Measurements from ENCODE around the gene SLC39A11.

The SLC39A11 gene

DNA sequence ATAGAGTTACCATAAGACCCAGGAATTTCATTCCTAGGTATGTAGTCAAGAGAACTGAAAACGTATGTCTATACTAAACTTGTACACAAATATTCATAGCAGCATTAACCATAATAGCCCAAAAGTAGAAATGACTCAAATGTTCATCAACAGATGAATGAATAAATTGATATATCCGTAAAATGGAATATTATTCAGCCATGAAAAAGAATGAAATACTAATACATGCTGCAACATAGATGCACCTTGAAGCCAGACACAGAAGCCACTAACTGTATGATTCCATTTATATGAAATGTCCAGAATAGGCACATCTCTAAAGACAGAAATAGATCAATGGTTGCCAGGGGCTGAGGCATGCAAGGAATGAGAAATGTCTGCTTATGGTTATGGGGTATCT is 484.1 kb downstream of the SLC39A11 start:
- Histone ChIP-seq H3K4me1 (ENCODE audit: low read length) (peaks cover 16% of the 10 kb centered on the region), H3K9me2 (replicated peaks; ENCODE audit: insufficient read depth, low read length) (no peaks in the 10 kb centered on the region), H3K9ac (ENCODE audit: low read length) (no peak overlapping the region), H3K79me2 (ENCODE audit: low read length) (peaks cover 7% of the 10 kb centered on the region; the same call in 1 of the 2 replicates), H4K20me1 (ENCODE audit: insufficient read depth, low read length) (no peaks in the 10 kb centered on the region), H3K27ac (ENCODE audit: low read length) (no peak overlapping the region), H3K9me3 (replicated peaks; ENCODE audit: insufficient read depth, low read length) (no peaks in the 10 kb centered on the region), H3F3A (ENCODE audit: insufficient read depth, low read length) (peaks cover 15% of the 10 kb centered on the region), H3K4me2 (ENCODE audit: low read depth, low read length) (no peak overlapping the region), H3K27me3 (replicated peaks; ENCODE audit: insufficient read depth, low read length) (no peaks in the 10 kb centered on the region), H2AFZ (ENCODE audit: low read length) (no peak overlapping the region), H3K36me3 (replicated peaks; ENCODE audit: insufficient read depth, low read length) (no peaks in the 10 kb centered on the region), H3K4me3 (ENCODE audit: low read length) (no peak overlapping the region)
- DNase-seq = no peak
- TF ChIP-seq EZH2 (optimal IDR thresholded peaks at IDR 0.05; ENCODE audit: low read depth, low read length) (no peak), EZH2phosphoT487 (IDR thresholded peaks at IDR 0.05; ENCODE audit: low read length) (no peak), CTCF (IDR thresholded peaks at IDR 0.05; ENCODE audit: low read length) (no peak)

- TF ChIP-seq EZH2phosphoT487 (IDR thresholded peaks at IDR 0.05; ENCODE audit: low read length) (no peak), EZH2 (optimal IDR thresholded peaks at IDR 0.05; ENCODE audit: low read depth, low read length) (no peak), CTCF (IDR thresholded peaks at IDR 0.05; ENCODE audit: low read length) (no peak)
- H3K4me2 ChIP-seq (ENCODE audit: low read depth, low read length) = no peak overlapping the region
- H3K36me3 ChIP-seq (replicated peaks; ENCODE audit: insufficient read depth, low read length) = no peaks in the 10 kb centered on the region
- no peak for DNase-seq
- peaks cover 26% of the 10 kb centered on the region for H3F3A ChIP-seq (ENCODE audit: insufficient read depth, low read length)
- no peaks in the 10 kb centered on the region for H3K27me3 ChIP-seq (replicated peaks; ENCODE audit: insufficient read depth, low read length)
- H2AFZ ChIP-seq (ENCODE audit: low read length) = no peak overlapping the region
- no peak overlapping the region for H3K9ac ChIP-seq (ENCODE audit: low read length)
- no peaks in the 10 kb centered on the region for H3K9me3 ChIP-seq (replicated peaks; ENCODE audit: insufficient read depth, low read length)
- H3K27ac ChIP-seq (ENCODE audit: low read length) = peak overlapping the region; percentile 17; the same call in 1 of the 2 replicates
- H3K4me1 ChIP-seq (ENCODE audit: low read length) = peaks cover 31% of the 10 kb centered on the region
- no peak overlapping the region for H3K4me3 ChIP-seq (ENCODE audit: low read length)
- no peaks in the 10 kb centered on the region for H3K9me2 ChIP-seq (replicated peaks; ENCODE audit: insufficient read depth, low read length)
- H3K79me2 ChIP-seq (ENCODE audit: low read length) = peaks cover 12% of the 10 kb centered on the region
- H4K20me1 ChIP-seq (ENCODE audit: insufficient read depth, low read length) = no peaks in the 10 kb centered on the region
These were observed 485.8 kb downstream of the SLC39A11 start for GRCh38 chr17:72606656-72607055.

GRCh38 chr17:72605543-72605942 is 486.9 kb downstream of the SLC39A11 start:
- Histone ChIP-seq H3K9me2 (replicated peaks; ENCODE audit: insufficient read depth, low read length) (no peaks in the 10 kb centered on the region), H3K9ac (ENCODE audit: low read length) (no peak overlapping the region), H3K4me1 (ENCODE audit: low read length) (peaks cover 41% of the 10 kb centered on the region), H3K9me3 (replicated peaks; ENCODE audit: insufficient read depth, low read length) (no peaks in the 10 kb centered on the region), H3K36me3 (replicated peaks; ENCODE audit: insufficient read depth, low read length) (no peaks in the 10 kb centered on the region), H3F3A (ENCODE audit: insufficient read depth, low read length) (peaks cover 26% of the 10 kb centered on the region), H3K4me2 (ENCODE audit: low read depth, low read length) (no peak overlapping the region), H2AFZ (ENCODE audit: low read length) (no peak overlapping the region), H4K20me1 (ENCODE audit: insufficient read depth, low read length) (no peaks in the 10 kb centered on the region), H3K27ac (ENCODE audit: low read length) (no peak overlapping the region), H3K4me3 (ENCODE audit: low read length) (no peak overlapping the region), H3K27me3 (replicated peaks; ENCODE audit: insufficient read depth, low read length) (no peaks in the 10 kb centered on the region), H3K79me2 (ENCODE audit: low read length) (peaks cover 14% of the 10 kb centered on the region)
- DNase-seq = no peak
- TF ChIP-seq CTCF (IDR thresholded peaks at IDR 0.05; ENCODE audit: low read length) = no peak
- TF ChIP-seq EZH2phosphoT487 (IDR thresholded peaks at IDR 0.05; ENCODE audit: low read length) = no peak
- no peak for TF ChIP-seq EZH2 (optimal IDR thresholded peaks at IDR 0.05; ENCODE audit: low read depth, low read length)

Measured in MM.1S (cell line).